Activated CD8-positive, alpha-beta memory T cell treated with anti-CD3 and anti-CD28 coated beads, Interleukin-2, amount 50 U/mL, for 1 hour (primary cell): ENCODE results near the gene EFHB.
"Not testable (repeated sequence)": the region's sequence is repeated elsewhere in the genome, so short reads cannot be mapped to it uniquely, and the experiment has no call there.

Experiments used
- DNase-seq: peaks from one replicate; pipeline ENCODE4 v3.0.0-alpha.2; 2020; ENCODE audit errors: extremely low read depth

EFHB gene

DNA sequence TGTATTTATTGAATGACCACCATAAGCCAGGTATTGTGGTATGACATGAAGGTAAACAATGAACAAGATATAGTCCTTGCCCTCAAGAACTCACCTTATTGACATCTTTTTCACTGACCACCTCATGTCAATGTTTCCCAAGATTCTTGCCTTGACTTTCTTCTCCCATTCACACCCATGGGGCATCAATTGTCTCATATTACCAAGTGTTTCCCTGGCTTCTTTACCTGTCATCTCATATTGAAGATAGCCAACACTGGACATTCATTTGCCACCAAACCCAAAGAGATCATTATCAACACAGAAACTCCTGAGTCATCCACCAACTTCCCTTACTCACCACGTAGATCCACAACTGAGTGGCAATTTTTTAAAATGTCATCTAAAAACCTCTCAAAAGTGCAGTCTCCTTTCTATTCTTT is 2.2 kb downstream of the EFHB start:
- DNase-seq, result no peak

DNA sequence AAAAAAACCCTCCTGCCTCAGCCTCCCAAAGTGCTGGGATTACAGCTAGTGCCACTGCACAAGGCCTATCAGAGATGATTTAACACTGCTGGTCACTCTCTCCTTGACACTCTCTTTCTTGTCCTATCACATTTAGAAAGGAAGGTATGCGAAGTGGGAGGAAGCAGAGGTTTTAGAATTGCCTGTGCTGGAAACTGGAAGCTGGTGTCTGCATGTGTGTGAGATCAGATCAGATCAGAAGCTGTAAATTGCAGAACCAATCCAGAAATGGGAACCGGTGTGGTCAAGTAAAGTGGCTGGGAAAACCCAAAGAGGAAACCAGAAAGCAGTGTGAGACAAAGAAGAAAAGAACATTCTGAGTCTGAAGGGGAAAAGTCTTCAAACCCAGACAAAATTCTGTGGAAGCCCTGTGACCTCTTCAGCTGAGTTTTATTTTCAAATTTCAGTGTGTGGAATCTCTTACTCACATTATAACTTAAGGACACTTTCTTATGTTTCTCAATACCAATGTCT is 2.8 kb downstream of the EFHB start:
- no peak for DNase-seq

DNA sequence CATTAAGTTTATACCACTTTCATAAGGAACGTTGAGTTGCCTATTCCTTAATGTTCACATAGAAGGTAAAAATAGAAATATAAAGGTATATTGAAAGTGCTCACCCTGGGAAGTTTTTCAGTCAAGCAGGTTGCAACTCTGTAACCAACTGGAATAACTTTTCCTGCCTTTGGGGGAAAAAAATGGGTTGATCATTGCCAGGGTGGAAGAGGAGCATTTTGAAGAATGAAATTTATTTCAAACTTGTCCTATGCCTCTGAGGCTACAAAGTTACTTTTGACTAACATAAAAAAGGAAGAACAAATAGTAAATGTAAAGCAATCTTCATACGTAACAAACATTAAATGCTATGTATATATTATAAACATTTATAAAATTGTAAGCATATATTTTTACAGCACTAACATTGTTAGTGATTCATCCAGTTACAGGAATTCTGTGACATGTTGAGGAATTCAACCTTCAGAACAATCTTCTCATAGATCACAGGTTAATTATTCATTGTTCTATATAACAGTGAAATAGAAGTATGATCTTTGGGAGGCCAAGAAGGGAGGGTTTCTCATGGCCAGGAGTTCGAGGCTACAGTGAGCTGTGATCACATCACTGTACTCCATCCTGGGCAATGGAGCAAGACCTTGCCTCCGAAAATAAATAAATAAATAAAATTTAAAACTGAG is 13.5 kb downstream of the EFHB start:
- no peak for DNase-seq

DNA sequence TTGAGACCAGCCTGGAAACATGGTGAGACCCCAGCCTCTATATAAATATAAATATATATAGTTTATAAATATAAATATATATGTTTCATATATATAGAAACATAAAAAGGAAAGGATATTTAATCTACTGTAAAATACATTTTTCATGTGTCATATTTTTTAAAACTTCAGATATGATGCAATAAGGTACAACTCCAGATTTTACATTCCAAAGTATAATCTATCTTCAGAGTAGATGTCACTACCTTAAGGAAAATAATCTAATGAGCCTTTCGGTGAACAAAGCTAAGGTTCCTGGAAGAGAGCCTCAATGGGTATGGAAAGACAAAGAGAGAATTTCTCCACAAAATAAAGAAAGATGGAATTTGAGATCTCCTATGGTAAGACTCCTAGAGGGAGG is 16.9 kb downstream of the EFHB start:
- no peak for DNase-seq

DNA sequence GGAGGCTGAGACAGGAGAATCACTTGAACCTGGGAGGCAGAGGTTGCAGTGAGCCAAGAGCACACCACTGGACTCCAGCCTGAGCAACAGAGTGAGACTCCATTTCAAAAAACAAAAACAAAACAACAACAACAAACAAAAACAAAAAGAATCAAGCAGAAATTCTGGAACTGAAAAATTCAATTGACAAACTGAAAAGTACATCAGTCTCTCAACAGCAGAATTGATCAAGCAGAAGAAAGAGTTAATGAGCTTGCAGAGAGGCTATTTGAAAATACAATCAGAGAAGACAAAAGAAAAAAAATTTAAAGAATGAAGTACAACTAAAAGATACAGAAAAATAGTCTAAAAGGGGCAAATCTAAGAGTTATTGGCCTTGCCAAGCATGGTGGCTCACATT is 22.6 kb downstream of the EFHB start:
- DNase-seq, result no peak

DNA sequence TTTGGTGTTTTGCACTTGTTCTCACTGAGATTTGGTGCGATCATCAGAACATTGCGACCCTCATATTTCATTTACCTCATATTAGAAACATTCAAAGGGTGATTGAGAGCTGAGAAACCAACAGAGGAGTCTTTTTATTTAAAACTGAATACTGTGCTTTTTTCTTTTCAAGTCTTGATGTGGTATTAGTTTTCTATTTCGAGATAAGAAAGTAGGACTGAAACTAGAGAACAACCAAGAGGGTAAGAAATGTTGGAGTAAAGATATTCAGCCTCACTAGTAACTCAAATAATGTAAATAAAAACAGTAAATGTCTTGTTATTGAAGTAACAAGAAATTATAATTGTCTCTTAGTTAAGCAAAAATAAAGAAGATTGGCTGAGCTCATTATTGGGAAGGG is 26.5 kb downstream of the EFHB start:
- no peak for DNase-seq

DNA sequence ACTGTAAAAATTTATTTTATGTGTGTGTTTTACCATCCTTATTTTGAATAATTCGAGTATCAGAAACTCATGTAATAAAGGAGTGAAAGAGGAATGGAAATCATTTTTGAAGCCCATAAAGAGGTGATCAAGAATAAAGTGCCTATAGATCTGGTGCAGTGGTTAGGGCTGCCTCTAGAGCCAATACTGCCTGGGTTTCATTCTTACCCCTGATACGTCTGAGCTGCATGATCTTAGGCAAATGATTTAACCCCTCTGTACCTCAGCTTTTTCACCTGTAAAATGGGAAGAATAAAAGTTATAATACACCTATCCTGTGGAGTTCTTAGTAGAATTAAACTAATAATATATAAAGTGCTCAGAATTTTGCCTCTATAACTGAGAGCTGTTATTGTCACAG is 30.4 kb downstream of the EFHB start:
- DNase-seq, result no peak

DNA sequence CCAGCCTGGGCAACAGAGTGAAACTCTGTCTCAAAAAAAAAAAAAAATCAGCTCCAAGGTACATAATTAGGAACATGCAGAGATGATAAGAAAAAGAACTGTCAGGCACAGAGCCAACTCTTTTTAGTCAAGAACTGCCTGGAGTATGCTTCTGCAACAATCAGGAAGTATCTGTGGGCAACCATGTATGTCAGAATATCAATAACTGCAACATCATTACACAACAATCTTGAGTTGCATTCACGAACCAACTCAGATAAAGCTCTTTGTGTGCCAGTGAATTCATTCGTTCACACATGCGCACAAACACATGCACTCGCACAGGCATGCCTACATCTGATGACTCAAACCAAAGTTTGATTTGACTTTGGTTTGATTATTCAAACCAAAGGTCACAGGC is 32.1 kb downstream of the EFHB start:
- no peak for DNase-seq

DNA sequence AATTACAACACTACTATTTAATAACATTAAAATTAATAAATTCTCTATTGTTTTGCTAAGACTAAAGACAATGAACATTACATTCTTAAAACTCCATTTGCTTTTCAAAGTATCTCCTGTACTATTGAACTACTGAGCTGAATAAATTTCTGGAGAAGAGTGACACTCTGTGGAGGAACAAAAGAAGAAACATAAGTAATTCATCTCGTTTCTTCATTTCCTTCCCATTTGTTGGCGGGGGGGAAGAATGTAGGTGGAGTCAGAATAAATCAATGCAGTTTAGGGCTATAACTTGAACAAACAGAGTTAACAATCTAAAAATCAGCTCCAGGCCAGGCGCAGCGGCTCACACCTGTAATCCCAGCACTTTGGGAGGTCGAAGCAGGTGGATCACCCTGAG is 32.7 kb downstream of the EFHB start:
- DNase-seq, result no peak

DNA sequence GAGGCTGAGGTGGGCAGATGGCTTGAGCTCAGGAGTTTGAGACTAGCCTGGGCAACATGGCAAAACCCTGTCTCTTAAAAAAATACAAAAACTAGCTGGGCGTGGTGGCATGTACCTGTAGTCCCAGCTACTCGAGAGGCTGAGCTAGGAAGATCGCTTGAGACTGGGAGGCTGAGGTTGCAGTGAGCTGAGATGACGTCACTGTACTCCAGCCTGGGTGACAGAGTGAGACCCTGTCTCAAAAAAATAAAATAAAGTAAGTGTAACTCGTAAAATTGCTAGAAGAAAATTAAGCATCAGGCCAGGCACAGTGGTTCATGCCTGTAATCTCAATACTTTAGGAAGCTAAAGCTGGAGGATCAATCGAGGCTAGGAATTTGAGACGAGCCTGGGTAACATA is 34.2 kb downstream of the EFHB start:
- not testable (repeated sequence) for DNase-seq

DNA sequence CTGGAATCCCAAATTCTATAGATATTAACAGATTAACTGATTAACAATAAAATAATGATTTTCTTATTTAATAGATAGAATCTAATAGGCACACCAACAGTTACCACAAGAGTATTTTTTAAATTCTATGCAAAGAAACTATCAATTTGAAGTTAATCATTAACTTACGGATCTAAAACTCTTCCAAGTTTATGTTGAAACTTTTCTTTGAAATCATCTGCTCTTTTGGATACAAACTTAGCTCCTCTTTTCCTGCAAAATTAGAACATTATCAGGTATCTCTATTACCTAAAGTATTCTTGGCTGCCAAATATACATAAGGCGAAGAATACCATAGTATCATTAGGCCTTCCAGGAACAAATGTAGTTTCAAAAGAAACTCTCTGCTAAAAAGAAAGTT is 34.8 kb downstream of the EFHB start:
- DNase-seq, result no peak

DNA sequence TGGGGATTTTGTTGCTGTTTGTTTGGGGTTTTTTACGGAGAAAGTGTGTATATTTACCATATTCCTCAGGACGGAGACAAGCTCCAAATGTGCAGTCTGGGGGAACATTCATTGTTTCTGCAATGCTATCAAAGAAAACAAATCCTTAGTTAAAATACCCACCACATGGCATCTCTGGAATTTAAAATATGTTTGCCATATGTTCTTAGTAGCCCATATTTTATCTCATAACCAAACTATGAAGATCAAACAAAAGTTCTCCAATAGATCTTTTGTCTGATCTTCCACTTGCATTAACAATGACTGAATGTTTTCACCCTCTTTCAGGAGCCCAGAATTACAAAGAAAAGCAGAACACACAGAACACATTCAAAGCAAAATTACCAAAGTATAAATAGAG is 35.3 kb downstream of the EFHB start:
- no peak for DNase-seq

DNA sequence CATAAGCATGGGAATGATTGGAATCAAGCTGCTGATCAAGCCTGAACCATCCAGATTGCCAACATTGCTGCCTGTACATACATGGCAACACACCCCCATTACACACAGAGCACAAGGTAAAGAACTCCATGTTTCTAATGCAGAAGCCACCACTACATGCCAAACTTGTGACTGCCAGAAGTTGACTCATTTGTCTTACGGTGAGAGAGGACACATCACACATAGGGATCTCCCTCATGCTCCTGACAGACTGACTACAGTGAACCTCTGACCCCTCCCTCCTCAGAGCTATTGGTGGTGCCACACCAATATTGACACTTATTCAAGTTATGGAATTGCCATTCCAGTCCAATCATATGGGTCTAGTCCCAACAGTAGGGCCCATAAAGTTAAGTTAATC is 42.3 kb downstream of the EFHB start:
- no peak for DNase-seq

DNA sequence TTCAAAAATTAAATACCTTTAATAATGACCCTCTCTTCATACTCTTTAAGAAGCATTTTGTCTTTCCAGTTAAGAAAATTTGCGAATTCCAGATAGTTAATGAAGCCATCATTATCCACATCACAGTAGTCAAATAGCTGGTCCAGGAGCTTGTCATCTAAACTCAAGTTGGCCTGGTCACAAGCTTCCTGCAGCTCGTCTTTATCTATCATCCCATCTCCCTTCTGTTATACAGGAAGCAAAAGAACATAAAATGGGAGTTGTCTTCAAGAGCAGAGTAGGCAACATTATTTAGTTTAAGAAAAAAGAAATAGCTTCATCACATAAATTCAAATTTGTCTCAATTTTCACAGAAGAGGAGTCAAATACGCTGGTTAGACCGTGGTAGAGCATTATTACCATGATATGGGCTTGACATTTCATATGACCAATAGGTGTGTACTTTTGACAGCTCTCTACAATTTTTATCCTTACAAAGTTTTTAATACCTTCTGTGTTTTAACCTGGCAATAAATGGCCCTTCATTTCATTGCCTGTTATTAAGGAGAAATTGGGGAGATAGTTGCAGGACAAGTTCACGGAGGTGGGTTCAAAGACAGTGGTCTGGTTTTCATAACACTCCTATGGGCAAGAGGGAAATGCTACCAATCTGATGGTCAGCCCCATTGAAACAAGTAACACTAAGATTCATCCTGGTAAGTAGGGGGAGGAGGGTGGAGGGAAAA is 45.4 kb downstream of the EFHB start:
- no peak for DNase-seq

DNA sequence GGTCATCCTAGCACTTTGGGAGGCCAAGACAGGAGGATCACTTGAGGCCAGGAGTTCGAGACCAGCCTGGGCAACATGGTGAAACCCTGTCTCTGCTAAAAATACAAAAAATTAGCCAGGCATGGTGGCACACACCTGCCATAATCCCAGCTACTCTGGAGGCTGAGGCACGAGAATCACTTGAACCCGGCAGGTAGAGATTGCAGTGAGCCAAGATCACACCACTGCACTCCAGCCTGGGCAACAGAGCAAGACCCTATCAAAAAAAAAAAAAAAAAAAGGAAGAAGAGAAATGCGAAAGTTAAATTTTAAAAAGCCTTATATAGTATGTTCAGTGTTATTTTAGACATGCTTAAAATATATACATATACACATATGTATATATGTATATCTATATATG is 46.9 kb downstream of the EFHB start:
- not testable (repeated sequence) for DNase-seq

DNA sequence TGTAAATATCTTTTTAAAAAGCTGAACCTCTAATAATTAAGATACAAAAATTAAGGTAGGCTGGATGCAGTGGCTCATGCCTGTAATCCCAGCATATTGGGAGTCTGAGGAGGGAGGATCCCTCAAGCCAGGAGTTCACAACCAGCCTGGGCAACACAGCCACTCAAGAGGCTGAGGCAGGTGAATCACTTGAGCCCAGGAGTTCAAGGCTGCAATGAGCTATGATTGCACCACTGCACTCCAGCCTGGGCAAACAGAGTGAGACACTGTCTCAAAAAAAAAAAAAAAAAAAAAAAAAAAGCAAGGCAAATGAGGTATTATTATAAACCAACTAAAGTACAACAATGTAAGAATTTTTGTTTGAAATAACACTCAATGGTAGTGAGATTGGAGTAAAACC is 47.6 kb downstream of the EFHB start:
- no peak for DNase-seq

DNA sequence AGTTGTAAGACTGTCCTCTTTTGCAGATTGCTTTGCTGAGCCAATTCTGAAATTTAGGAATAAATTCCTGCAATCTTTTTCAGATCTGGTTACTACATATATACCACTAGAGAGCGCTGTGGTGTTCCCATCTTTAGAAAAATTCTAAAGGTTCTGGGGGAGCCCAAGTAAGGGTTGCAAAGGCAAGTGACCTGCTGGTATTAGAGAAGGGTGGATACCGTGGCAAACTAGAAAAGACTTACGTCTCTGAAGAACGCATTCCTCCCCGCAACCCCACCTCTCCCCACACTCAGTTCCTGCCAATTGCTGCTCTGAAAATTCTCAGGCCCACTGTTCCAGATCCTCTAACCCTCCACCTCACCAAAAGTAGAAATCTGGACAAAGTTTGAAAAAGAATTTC is 48.5 kb downstream of the EFHB start:
- DNase-seq, result no peak

DNA sequence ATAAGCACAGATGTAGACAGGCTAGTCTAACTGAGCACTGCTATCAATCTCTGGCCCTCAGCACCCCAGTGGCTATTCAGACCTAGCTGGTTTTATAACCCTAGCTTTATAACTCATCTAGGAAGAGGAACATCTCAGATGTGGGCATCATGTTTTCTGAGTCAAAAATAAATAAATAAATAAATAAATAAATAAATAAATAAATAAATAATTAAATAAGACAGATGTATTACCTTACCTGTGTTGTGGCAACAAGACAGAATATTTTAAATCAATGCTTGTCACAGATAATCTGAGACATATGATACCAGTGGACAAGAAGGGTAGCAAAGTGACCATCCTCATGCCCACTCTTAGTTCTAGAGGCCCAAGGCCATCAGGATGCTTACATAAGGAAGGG is 52.2 kb downstream of the EFHB start:
- no peak for DNase-seq

DNA sequence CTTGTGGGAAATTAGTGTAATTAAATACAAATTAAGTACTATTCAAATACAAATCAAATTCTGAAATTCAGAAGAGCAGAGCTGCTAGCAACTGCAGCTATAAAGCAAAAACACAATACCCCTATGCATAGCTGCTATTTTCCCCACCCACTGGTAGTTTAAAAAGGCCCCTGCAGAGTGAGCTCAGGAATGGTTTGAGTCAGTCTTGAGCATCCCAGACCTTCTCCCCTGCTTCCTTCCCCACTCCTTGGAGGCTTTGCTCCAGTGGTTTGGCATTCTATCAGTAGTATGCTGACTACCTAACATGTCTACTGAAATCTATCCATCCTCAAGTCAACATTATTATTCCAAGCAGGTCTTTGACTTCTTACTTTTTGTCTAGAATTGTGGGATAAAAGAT is 53.0 kb downstream of the EFHB start:
- no peak for DNase-seq

DNA sequence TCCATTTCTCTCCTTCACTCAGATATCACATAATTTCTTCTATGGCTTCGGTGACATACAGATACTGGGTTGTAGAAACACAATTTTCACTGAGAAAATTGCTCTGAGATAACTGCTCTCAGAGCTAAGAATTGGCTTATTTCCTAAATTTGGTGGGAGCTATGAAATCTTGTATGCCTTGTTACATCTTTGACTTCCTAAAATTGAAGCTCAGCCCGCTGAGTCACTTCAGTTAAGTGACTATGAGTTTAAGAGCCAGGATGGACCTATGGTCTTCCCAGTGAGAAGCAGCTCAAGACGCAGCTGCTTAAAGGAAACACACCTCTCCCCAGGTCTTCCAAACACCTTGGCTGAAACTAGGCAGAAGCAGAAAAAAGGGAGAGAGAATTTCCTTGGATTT is 56.4 kb downstream of the EFHB start:
- DNase-seq, result no peak

DNA sequence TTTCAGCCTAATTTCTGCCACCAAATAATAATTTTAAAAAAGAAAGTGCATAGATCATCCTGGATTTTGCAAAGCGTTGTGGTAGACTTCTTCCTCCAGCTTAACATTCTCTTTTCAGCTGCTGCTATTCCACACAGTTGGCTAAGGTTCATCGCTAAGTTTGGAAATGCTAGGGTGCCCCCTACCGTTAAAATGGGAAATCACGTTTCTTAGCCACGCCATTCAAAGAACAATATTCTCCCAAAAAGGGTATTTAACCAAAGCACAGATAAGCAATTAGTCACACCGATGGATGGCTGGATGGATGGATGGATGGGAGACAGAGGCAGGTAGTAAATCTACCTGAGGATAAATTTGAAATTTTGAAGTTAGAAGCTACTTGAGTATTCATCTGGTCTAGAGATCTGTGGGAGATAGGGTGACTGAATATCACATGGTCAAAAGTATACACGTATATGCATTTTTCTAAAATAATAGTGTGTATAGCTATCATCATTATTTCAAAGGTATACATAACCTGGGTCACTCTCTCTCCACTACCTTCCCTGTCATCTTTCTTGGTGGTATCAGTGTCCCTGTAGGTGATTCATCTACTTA is 67.2 kb downstream of the EFHB start:
- no peak for DNase-seq

DNA sequence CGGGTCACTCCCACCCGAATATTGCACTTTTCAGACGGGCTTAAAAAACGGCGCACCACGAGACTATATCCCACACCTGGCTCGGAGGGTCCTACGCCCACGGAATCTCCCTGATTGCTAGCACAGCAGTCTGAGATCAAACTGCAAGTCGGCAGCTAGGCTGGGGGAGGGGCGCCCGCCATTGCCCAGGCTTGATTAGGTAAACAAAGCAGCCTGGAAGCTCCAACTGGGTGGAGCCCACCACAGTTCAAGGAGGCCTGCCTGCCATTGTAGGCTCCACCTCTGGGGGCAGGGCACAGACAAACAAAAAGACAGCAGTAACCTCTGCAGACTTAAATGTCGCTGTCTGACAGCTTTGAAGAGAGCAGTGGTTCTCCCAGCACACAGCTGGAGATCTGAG is 78.7 kb downstream of the EFHB start:
- not testable (repeated sequence) for DNase-seq

DNA sequence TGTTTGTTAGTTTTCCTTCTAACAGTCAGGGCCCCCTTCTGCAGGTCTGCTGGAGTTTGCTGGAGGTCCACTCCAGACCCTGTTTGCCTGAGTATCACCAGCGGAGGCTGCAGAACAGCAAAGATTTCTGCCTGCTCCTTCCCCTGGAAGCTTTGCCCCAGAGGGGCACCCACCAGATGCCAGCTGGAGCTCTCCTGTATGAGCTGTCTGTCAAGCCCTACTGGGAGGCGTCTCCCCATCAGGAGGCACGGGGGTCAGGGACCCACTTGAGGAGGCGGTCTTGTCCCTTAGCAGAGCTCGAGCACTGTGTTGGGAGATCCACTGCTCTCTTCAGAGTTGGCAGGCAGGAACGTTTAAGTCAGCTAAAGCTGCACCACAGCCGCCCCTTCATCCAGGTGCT is 87.4 kb downstream of the EFHB start:
- not testable (repeated sequence) for DNase-seq
